ENCODE data around the gene TNFRSF13B. TPM values are rescaled to one million over a fixed set of nuclear protein-coding genes. Genes with fewer than 3 reads are reported as not detected.

TNFRSF13B gene
- total and polyA plus RNA-seq, 2 donors from 2014 or later, result 1.4 TPM; not detected in 1

DNA sequence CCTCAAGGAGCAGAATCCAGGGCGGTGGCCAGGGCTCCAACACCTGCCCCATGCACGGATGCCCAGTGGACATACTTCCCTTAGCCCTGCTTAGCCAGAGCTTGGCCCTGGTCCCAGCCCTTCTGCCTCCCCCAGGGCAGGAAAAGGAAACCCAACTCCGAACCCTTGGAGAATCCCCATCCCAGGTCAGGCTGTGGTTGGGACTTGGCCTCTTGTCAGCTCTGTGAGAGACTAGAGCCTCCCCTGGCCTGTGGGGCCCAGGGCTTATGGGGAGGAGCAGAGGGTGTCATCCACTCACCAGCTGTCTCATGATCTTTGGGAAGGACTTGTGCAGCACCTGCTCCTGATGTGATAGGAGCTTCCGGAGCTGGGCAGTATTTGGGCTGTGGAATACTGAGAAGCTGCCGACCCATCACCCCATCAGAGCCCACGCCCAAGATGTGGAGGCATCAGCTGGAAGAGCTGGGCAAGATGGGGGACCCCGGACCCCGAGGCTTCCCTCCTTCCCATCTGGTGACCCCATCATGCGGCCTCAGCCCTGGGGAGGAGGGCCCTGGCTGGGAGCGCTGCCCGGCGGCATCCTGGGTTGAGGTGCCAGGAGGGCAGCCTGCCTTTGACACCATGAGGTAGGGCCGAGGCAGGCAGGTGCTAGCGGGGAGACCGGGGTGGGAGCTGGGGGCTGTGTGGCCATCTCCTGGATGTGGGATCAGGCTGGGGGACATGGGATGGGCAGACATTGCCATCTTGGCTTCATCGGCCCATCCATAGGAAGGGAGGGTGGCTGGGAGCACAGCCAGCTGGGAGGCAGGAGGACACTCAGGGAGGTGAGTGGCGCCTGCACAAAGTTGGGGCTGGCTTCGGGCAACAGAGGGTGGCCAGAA is 45.1 kb downstream of the TNFRSF13B start:
- H3K36me3 ChIP-seq (ENCODE audit: control insufficient read depth in 2 of 3, insufficient read depth in 3 of 3, low read length in 3 of 3), result no peaks in the 10 kb centered on the region
- H3K27me3 ChIP-seq (ENCODE audit: control insufficient read depth, insufficient read depth, low read length), result no peaks in the 10 kb centered on the region
- no peaks in the 10 kb centered on the region for H3K4me1 ChIP-seq (ENCODE audit: control insufficient read depth in 2 of 3, insufficient read depth in 2 of 3, low read depth in 1 of 3, low read length in 3 of 3)
- TF ChIP-seq, protein P1, sequence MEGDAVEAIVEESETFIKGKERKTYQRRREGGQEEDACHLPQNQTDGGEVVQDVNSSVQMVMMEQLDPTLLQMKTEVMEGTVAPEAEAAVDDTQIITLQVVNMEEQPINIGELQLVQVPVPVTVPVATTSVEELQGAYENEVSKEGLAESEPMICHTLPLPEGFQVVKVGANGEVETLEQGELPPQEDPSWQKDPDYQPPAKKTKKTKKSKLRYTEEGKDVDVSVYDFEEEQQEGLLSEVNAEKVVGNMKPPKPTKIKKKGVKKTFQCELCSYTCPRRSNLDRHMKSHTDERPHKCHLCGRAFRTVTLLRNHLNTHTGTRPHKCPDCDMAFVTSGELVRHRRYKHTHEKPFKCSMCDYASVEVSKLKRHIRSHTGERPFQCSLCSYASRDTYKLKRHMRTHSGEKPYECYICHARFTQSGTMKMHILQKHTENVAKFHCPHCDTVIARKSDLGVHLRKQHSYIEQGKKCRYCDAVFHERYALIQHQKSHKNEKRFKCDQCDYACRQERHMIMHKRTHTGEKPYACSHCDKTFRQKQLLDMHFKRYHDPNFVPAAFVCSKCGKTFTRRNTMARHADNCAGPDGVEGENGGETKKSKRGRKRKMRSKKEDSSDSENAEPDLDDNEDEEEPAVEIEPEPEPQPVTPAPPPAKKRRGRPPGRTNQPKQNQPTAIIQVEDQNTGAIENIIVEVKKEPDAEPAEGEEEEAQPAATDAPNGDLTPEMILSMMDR (IDR thresholded peaks at IDR 0.05; ENCODE audit: borderline replicate concordance, extremely low read depth, insufficient read depth), result no peak
- H3K9ac ChIP-seq (ENCODE audit: low read length in 3 of 3), result no peak overlapping the region
- no peak for FAIRE-seq
- H3K4me3 ChIP-seq (ENCODE audit: low read length in 3 of 3), result no peak overlapping the region
- DNase-seq, result peak in 2 of 5 donors; percentile 16 to 41
- no peaks in the 10 kb centered on the region for H3K9me3 ChIP-seq (ENCODE audit: control insufficient read depth in 2 of 3, insufficient read depth in 1 of 3, low read length in 3 of 3)
- H3K27ac ChIP-seq (ENCODE audit: low read depth in 2 of 2, low read length in 2 of 2), result no peak overlapping the region
- intact Hi-C loops (cut with DNase I), result no loop called here

DNA sequence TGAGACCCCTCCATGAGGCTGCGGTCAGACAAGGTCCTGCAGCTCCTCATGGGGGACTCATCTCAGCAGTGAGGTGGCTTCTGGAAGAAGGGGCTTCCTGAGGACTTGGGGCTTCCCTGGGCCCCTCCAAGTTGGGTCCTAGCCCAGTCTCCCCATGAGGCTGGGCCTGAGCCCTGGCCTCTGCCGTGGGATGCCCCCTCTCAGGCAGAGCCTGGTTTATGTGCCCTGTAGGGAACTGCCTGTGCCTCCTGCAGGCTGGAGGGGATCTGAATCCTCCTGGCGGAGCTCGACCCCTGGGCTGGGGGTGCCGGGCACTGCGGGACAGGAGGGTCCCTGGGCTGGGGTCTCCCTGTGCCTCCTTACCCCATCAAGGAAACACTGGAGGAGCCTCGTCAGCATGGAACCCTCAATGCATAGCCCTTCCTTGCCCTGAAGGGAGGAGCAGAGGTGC is 45.8 kb downstream of the TNFRSF13B start:
- FAIRE-seq (no peak), DNase-seq (peak in 1 of 5 donors; percentile 16)
- Histone ChIP-seq H3K27me3 (ENCODE audit: control insufficient read depth, insufficient read depth, low read length) (no peaks in the 10 kb centered on the region), H3K27ac (ENCODE audit: low read depth in 2 of 2, low read length in 2 of 2) (no peak overlapping the region), H3K9me3 (ENCODE audit: control insufficient read depth in 2 of 3, insufficient read depth in 1 of 3, low read length in 3 of 3) (no peaks in the 10 kb centered on the region), H3K4me3 (ENCODE audit: low read length in 3 of 3) (no peak overlapping the region), H3K4me1 (ENCODE audit: control insufficient read depth in 2 of 3, insufficient read depth in 2 of 3, low read depth in 1 of 3, low read length in 3 of 3) (no peaks in the 10 kb centered on the region), H3K9ac (ENCODE audit: low read length in 3 of 3) (no peak overlapping the region), H3K36me3 (ENCODE audit: control insufficient read depth in 2 of 3, insufficient read depth in 3 of 3, low read length in 3 of 3) (no peaks in the 10 kb centered on the region)
- TF ChIP-seq, protein P1 (IDR thresholded peaks at IDR 0.05; ENCODE audit: borderline replicate concordance, extremely low read depth, insufficient read depth), result no peak
- intact Hi-C loops (cut with DNase I), result no loop called here

DNA sequence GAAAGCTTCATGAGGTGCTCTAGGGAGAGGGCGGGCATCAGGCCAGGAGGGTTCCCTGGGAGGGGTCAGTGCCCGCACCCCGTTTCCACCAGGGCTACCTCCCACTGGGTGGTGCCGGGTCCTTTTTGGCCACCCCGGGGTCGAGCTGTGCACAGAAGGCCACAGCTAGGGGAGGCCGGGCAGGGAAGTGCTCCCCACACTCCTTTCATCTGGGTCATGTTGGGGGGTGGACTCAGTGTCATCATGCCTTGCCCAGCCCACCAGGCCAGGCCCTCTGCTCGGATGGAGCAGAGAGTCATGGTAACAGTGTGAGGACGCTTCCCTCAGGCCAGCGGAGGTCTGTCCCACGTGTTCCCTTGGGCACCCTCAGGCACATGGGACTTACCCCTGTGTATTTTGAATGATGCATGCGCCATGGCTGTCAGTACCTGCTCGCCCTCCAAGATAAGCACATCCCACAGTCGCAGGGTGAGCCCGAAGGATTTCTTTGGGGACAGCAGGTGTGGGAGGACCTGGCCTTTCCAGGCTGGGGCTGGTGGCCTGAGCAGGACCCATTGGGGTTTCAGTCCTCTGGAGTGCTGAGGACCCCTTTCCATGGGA is 46.4 kb downstream of the TNFRSF13B start:
- no peaks in the 10 kb centered on the region for H3K9me3 ChIP-seq (ENCODE audit: control insufficient read depth in 2 of 3, insufficient read depth in 1 of 3, low read length in 3 of 3)
- intact Hi-C loops (cut with DNase I), result no loop called here
- DNase-seq (peak in 2 of 5 donors; percentile 14 to 55), FAIRE-seq (no peak)
- no peak overlapping the region for H3K27ac ChIP-seq (ENCODE audit: low read depth in 2 of 2, low read length in 2 of 2)
- no peak overlapping the region for H3K9ac ChIP-seq (ENCODE audit: low read length in 3 of 3)
- H3K36me3 ChIP-seq (ENCODE audit: control insufficient read depth in 2 of 3, insufficient read depth in 3 of 3, low read length in 3 of 3), result no peaks in the 10 kb centered on the region
- H3K27me3 ChIP-seq (ENCODE audit: control insufficient read depth, insufficient read depth, low read length), result no peaks in the 10 kb centered on the region
- TF ChIP-seq, protein P1 (IDR thresholded peaks at IDR 0.05; ENCODE audit: borderline replicate concordance, extremely low read depth, insufficient read depth), result no peak
- H3K4me1 ChIP-seq (ENCODE audit: control insufficient read depth in 2 of 3, insufficient read depth in 2 of 3, low read depth in 1 of 3, low read length in 3 of 3), result no peaks in the 10 kb centered on the region
- no peak overlapping the region for H3K4me3 ChIP-seq (ENCODE audit: low read length in 3 of 3)
